HG03139 (cell line): Measurements from ENCODE around the gene CAVIN4.

Experiments
- ATAC-seq: cut with Tn5 transposase; IDR thresholded peaks from one replicate; pipeline ENCODE4 v1.9.1; 2021; ENCODE audit not compliant: unreplicated experiment

Gene CAVIN4

GRCh38 chr9:100577776-100578448, at the start of gene CAVIN4:
Gene CAVIN4 (plus strand): TSS chr9:100578079. CDS start chr9:100578144, 65 bp downstream.
- ATAC-seq = no peak

- ATAC-seq = no peak
Measured at GRCh38 chr9:100534401-100534800, 43.5 kb upstream of the CAVIN4 start.

GRCh38 chr9:100540327-100540726, 37.6 kb upstream of the CAVIN4 start:
- ATAC-seq = no peak

GRCh38 chr9:100549048-100549447, 28.8 kb upstream of the CAVIN4 start:
- no peak for ATAC-seq

- no peak for ATAC-seq
Measured at GRCh38 chr9:100554935-100555401, 22.9 kb upstream of the CAVIN4 start.

GRCh38 chr9:100555471-100555870, 22.4 kb upstream of the CAVIN4 start:
- no peak for ATAC-seq

GRCh38 chr9:100557053-100557452, 20.8 kb upstream of the CAVIN4 start:
- no peak for ATAC-seq

GRCh38 chr9:100561256-100561655, 16.6 kb upstream of the CAVIN4 start:
- ATAC-seq = no peak

GRCh38 chr9:100567856-100568255, 10.0 kb upstream of the CAVIN4 start:
- ATAC-seq = no peak

- ATAC-seq = no peak
Measured at GRCh38 chr9:100573655-100574260, 4.1 kb upstream of the CAVIN4 start.

GRCh38 chr9:100575006-100575405, 2.9 kb upstream of the CAVIN4 start:
- ATAC-seq = no peak

- ATAC-seq = no peak
Measured at GRCh38 chr9:100575765-100576386, 2.0 kb upstream of the CAVIN4 start.

GRCh38 chr9:100578610-100579009, 731 bp downstream of the CAVIN4 start:
- no peak for ATAC-seq

- ATAC-seq = no peak
Measured at GRCh38 chr9:100579665-100580064, 1.8 kb downstream of the CAVIN4 start.

- no peak for ATAC-seq
Measured at GRCh38 chr9:100580257-100580656, 2.4 kb downstream of the CAVIN4 start.

GRCh38 chr9:100581081-100581480, 3.2 kb downstream of the CAVIN4 start:
- ATAC-seq = no peak

GRCh38 chr9:100581661-100582060, 3.8 kb downstream of the CAVIN4 start:
- no peak for ATAC-seq

GRCh38 chr9:100583014-100583802, 5.3 kb downstream of the CAVIN4 start:
- ATAC-seq = no peak

- no peak for ATAC-seq
Measured at GRCh38 chr9:100584951-100585350, 7.1 kb downstream of the CAVIN4 start.

- ATAC-seq = no peak
Measured at GRCh38 chr9:100586093-100586492, 8.2 kb downstream of the CAVIN4 start.

- no peak for ATAC-seq
Measured at GRCh38 chr9:100587375-100587774, 9.5 kb downstream of the CAVIN4 start.
